ENCODE results near the gene CTSO. TPM values are rescaled to one million over a fixed set of nuclear protein-coding genes. Genes with fewer than 3 reads are reported as not detected.

The CTSO gene
- total and polyA plus RNA-seq, 2 of the 8 experiments (the other 6 are each of a cell fraction or from before 2014, with no cell fraction given) = 0.39 to 0.41 TPM

GRCh38 chr4:155954939-155955338, 1.3 kb upstream of the CTSO start:
- Histone ChIP-seq H3K9ac (replicated peaks in 1 of 4; ENCODE audit: extremely low read depth in 1 of 4, low read depth in 3 of 4, low read length in 3 of 4) (no peak overlapping the region), H2AK5ac (ENCODE audit: low read depth, low read length) (no peak overlapping the region), H3K27ac (ENCODE audit: low read depth, low read length) (no peak overlapping the region), H3K56ac (replicated peaks; ENCODE audit: insufficient read length, low read depth, low read length) (no peak overlapping the region), H3K79me1 (ENCODE audit: low read depth, low read length) (no peaks in the 10 kb centered on the region), H2BK15ac (ENCODE audit: low read length) (no peak overlapping the region), H4K91ac (replicated peaks; ENCODE audit: insufficient read length, low read length) (no peak overlapping the region), H2AFZ (ENCODE audit: low read length) (no peak overlapping the region), H2BK12ac (ENCODE audit: low read depth, low read length) (no peak overlapping the region), H3K79me2 (ENCODE audit: control insufficient read depth in 1 of 2, insufficient read depth in 2 of 2, low read length in 2 of 2) (no peaks in the 10 kb centered on the region), H2BK20ac (ENCODE audit: low read length) (no peak overlapping the region), H3K23me2 (ENCODE audit: low read depth, low read length) (peaks cover 6% of the 10 kb centered on the region; the same call in 1 of the 2 replicates), H2BK120ac (replicated peaks; ENCODE audit: low read depth, low read length) (no peak overlapping the region), H3K4me2 (ENCODE audit: insufficient read depth in 1 of 2, low read depth in 2 of 2, low read length in 2 of 2) (no peak overlapping the region), H3K18ac (ENCODE audit: extremely low read depth, low read length) (no peak overlapping the region), H4K5ac (ENCODE audit: insufficient read length, low read depth, low read length) (no peak overlapping the region), H4K8ac (ENCODE audit: extremely low read depth, insufficient read depth, low read length) (no peak overlapping the region), H2BK5ac (ENCODE audit: low read depth, low read length) (no peak overlapping the region), H3K4ac (replicated peaks; ENCODE audit: insufficient read length, low read depth, low read length) (no peak overlapping the region), H4K20me1 (replicated peaks in 1 of 2; ENCODE audit: control insufficient read depth in 1 of 2, insufficient read depth in 2 of 2, low read length in 2 of 2) (no peaks in the 10 kb centered on the region), H3K14ac (ENCODE audit: insufficient read length) (no peak overlapping the region), H3K36me3 (ENCODE audit: control insufficient read depth in 2 of 4, insufficient read depth in 4 of 4, low read length in 3 of 4) (no peaks in the 10 kb centered on the region), H3K27me3 (replicated peaks in 1 of 4; ENCODE audit: control insufficient read depth in 3 of 4, extremely low read depth in 1 of 4, insufficient read depth in 3 of 4, low read length in 3 of 4) (no peaks in the 10 kb centered on the region), H3K23ac (ENCODE audit: insufficient read length) (no peak overlapping the region), H3K9me3 (ENCODE audit: insufficient read depth in 2 of 2, low read depth in 1 of 2, low read length in 1 of 2) (no peaks in the 10 kb centered on the region), H3K4me3 (ENCODE audit: extremely low read depth in 1 of 4, insufficient read depth in 2 of 4, low read depth in 3 of 4, low read length in 4 of 4) (no peak overlapping the region), H3K4me1 (replicated peaks in 1 of 4; ENCODE audit: control insufficient read depth in 3 of 4, insufficient read depth in 4 of 4, low read length in 3 of 4) (no peaks in the 10 kb centered on the region)
- ChIA-PET CTCF (ENCODE audit: partially characterized antibody) (interaction anchor here (1.0 kb wide), 1 partner anchor 423 kb away, joined by 3 read pairs; no protein-coding TSS in a partner anchor), POLR2A (ENCODE audit: partially characterized antibody) (no interaction called here)
- no peak for DNase-seq (ENCODE audit: low read depth in 1 of 2, low spot score in 2 of 2)
- no peak for FAIRE-seq
- WGBS, 2 experiments (ENCODE audit: extremely low coverage in 1 of 2, insufficient coverage in 1 of 2, insufficient read length in 1 of 2, insufficient replicate concordance in 2 of 2, low coverage in 1 of 2, low lambda C conversion rate in 2 of 2, missing lambda C conversion rate in 1 of 2) = 92% methylated on average over 4 of the region's 4 CpGs; no CpG with 5 or more reads in 1 of the 2 experiments
- TF ChIP-seq CTCF (IDR thresholded peaks at IDR 0.05; ENCODE audit: control extremely low read depth in 1 of 3, insufficient read depth in 1 of 3, low read depth in 1 of 3, low read length in 3 of 3) = no peak
- no peak for TF ChIP-seq MAX (IDR thresholded peaks at IDR 0.05)
- no peak for TF ChIP-seq GTF2F1 (IDR thresholded peaks at IDR 0.05; ENCODE audit: borderline replicate concordance, low read depth, low read length)
- no peak for TF ChIP-seq PHF8 (conservative IDR thresholded peaks at IDR 0.05; ENCODE audit: low read depth, low read length)
- TF ChIP-seq RXRA (IDR thresholded peaks at IDR 0.05; ENCODE audit: insufficient read depth, low read depth, low read length) = no peak
- TF ChIP-seq CTBP2 (IDR thresholded peaks at IDR 0.05; ENCODE audit: borderline replicate concordance, insufficient read depth, insufficient read length, low read length) = no peak
- no peak for TF ChIP-seq SAP30 (IDR thresholded peaks at IDR 0.05; ENCODE audit: insufficient read depth, insufficient replicate concordance, low read length)
- TF ChIP-seq BRCA1 (IDR thresholded peaks at IDR 0.05; ENCODE audit: low read depth, low read length) = no peak
- TF ChIP-seq CHD1 (IDR thresholded peaks at IDR 0.05; ENCODE audit: low read depth, low read length) = no peak
- no peak for TF ChIP-seq JUND (IDR thresholded peaks at IDR 0.05; ENCODE audit: low read length)
- no peak for TF ChIP-seq CBX5 (IDR thresholded peaks at IDR 0.05; ENCODE audit: low read depth, low read length)
